GM12801 (cell line): ENCODE measurements around the gene NUP153.

Experiments used
- CTCF ChIP-seq: IDR thresholded peaks from one replicate; pipeline ENCODE4 v1.5.1; 2011; ENCODE audit warnings: control low read depth; ENCODE audit not compliant: insufficient read length; ENCODE audit errors: extremely low read depth

The NUP153 gene

GRCh38 chr6:17665132-17665531, 41.6 kb downstream of the NUP153 start:
- TF ChIP-seq CTCF = no peak

GRCh38 chr6:17663226-17663625, 43.5 kb downstream of the NUP153 start:
- no peak for TF ChIP-seq CTCF

- TF ChIP-seq CTCF = no peak
Measured at GRCh38 chr6:17662585-17662984, 44.1 kb downstream of the NUP153 start.

- no peak for TF ChIP-seq CTCF
Measured at GRCh38 chr6:17656644-17657043, 50.1 kb downstream of the NUP153 start.

- TF ChIP-seq CTCF = no peak
Measured at GRCh38 chr6:17656092-17656491, 50.6 kb downstream of the NUP153 start.

GRCh38 chr6:17653198-17653882, 53.4 kb downstream of the NUP153 start:
- no peak for TF ChIP-seq CTCF

- TF ChIP-seq CTCF = no peak
Measured at GRCh38 chr6:17650656-17651309, 55.9 kb downstream of the NUP153 start.
